GM23338 (cell line): ENCODE data around the gene SEMA5A. TPM values are rescaled to one million over a fixed set of nuclear protein-coding genes. Genes with fewer than 3 reads are reported as not detected.

ENCODE experiments used
- ATAC-seq: fragments of 200-7000 bp; cut with Tn5 transposase; 3 replicates; pipeline ENCODE4 v1.9.1; 2020
- DNase-seq: peaks from one replicate; pipeline ENCODE4 v3.0.0-alpha.2; 2015; ENCODE audit warnings: low spot score
- H2AFZ ChIP-seq: fragments of 200-600 bp; sonication (generic); 2 replicates; pipeline ENCODE4 v1.8.0; 2016; ENCODE audit warnings: antibody characterized with exemption, mild to moderate bottlenecking, moderate library complexity
- H3F3A ChIP-seq: fragments of 200-600 bp; sonication (generic); replicated peaks from 2 replicates; pipeline ENCODE4 v1.8.0; 2017; ENCODE audit warnings: antibody characterized with exemption, mixed run types, low read depth
- H3K27ac ChIP-seq: fragments of 200-600 bp; sonication (generic); 2 replicates; pipeline ENCODE4 v1.6.1; 2016; ENCODE audit warnings: low read depth
- H3K27me3 ChIP-seq: fragments of 200-600 bp; sonication (generic); 2 replicates; pipeline ENCODE4 v1.8.0; 2016; ENCODE audit warnings: mild to moderate bottlenecking, mixed run types, moderate library complexity; ENCODE audit not compliant: insufficient read depth
- H3K36me3 ChIP-seq: fragments of 200-600 bp; sonication (generic); 2 replicates; pipeline ENCODE4 v1.8.0; 2016; ENCODE audit warnings: mild to moderate bottlenecking; ENCODE audit not compliant: insufficient read depth
- H3K4me1 ChIP-seq: fragments of 200-600 bp; sonication (generic); 2 replicates; pipeline ENCODE4 v1.8.0; 2016; ENCODE audit warnings: mild to moderate bottlenecking, moderate library complexity; ENCODE audit not compliant: insufficient read depth
- H3K4me2 ChIP-seq: fragments of 200-600 bp; sonication (generic); 2 replicates; pipeline ENCODE4 v1.7.1; 2017; ENCODE audit warnings: mixed run types
- H3K4me3 ChIP-seq: fragments of 200-600 bp; sonication (generic); 2 replicates; pipeline ENCODE4 v1.6.1; 2016; ENCODE audit warnings: mixed run types
- H3K79me2 ChIP-seq: fragments of 200-600 bp; sonication (generic); replicated peaks from 2 replicates; pipeline ENCODE4 v1.8.0; 2017; ENCODE audit warnings: mild to moderate bottlenecking; ENCODE audit not compliant: insufficient read depth
- H3K9me2 ChIP-seq: fragments of 200-600 bp; sonication (generic); 2 replicates; pipeline ENCODE4 v1.8.0; 2017; ENCODE audit not compliant: insufficient read depth
- H4K20me1 ChIP-seq: fragments of 200-600 bp; sonication (generic); replicated peaks from 2 replicates; pipeline ENCODE4 v1.8.0; 2017; ENCODE audit warnings: mild to moderate bottlenecking; ENCODE audit not compliant: insufficient read depth
- H3K27ac Mint-ChIP-seq: 2 replicates; pipeline ENCODE4 v1.8.0; 2020; ENCODE audit warnings: inconsistent platforms, mild to moderate bottlenecking, moderate library complexity, mixed read lengths
- H3K27me3 Mint-ChIP-seq: 3 replicates; pipeline ENCODE4 v1.8.0; 2022; ENCODE audit warnings: low read depth, mild to moderate bottlenecking, moderate library complexity, mixed read lengths, inconsistent platforms; ENCODE audit not compliant: insufficient read depth, poor library complexity
- H3K36me3 Mint-ChIP-seq: 3 replicates; pipeline ENCODE4 v1.8.0; 2021; ENCODE audit warnings: low read depth, mild to moderate bottlenecking, inconsistent platforms, moderate library complexity, mixed read lengths
- H3K4me1 Mint-ChIP-seq: 3 replicates; pipeline ENCODE4 v1.8.0; 2020; ENCODE audit warnings: mild to moderate bottlenecking, inconsistent platforms, mixed read lengths
- H3K4me3 Mint-ChIP-seq: 3 replicates; pipeline ENCODE4 v1.8.0; 2021; ENCODE audit warnings: moderate library complexity, mild to moderate bottlenecking, inconsistent platforms, mixed read lengths
- H3K9me3 Mint-ChIP-seq: 3 replicates; pipeline ENCODE4 v1.8.0; 2020; ENCODE audit warnings: moderate library complexity, mild to moderate bottlenecking, inconsistent platforms, mixed read lengths
- CREB1 ChIP-seq: fragments of 250-450 bp; sonication (Bioruptor Pico); IDR thresholded peaks from 2 replicates; pipeline ENCODE4 v1.5.0; 2020; ENCODE audit warnings: low read depth, mild to moderate bottlenecking, moderate library complexity
- ETS1 ChIP-seq: IDR thresholded peaks from 2 replicates; pipeline ENCODE4 v1.6.1; 2016; ENCODE audit warnings: antibody characterized with exemption
- EZH2 ChIP-seq: fragments of 200-600 bp; sonication (generic); IDR thresholded peaks from one replicate; pipeline ENCODE4 v1.8.0; 2017; ENCODE audit warnings: antibody characterized with exemption, mild to moderate bottlenecking, low read depth; ENCODE audit not compliant: unreplicated experiment
- EZH2phosphoT487 ChIP-seq: fragments of 200-600 bp; sonication (generic); IDR thresholded peaks from one replicate; pipeline ENCODE4 v1.8.1; 2018; ENCODE audit warnings: antibody characterized with exemption; ENCODE audit not compliant: unreplicated experiment
- JUNB ChIP-seq: IDR thresholded peaks from one replicate; pipeline ENCODE4 v1.6.1; 2016; ENCODE audit warnings: antibody characterized with exemption; ENCODE audit not compliant: unreplicated experiment
- NANOG ChIP-seq: IDR thresholded peaks from 2 replicates; pipeline ENCODE4 v1.6.1; 2016; ENCODE audit warnings: antibody characterized with exemption, borderline replicate concordance
- POLR2AphosphoS5 ChIP-seq: IDR thresholded peaks from 2 replicates; pipeline ENCODE4 v1.6.1; 2016; ENCODE audit warnings: antibody characterized with exemption, low read depth
- REST ChIP-seq: IDR thresholded peaks from one replicate; pipeline ENCODE4 v1.6.1; 2018; ENCODE audit warnings: antibody characterized with exemption; ENCODE audit not compliant: unreplicated experiment
- STAT1 ChIP-seq: IDR thresholded peaks from one replicate; pipeline ENCODE4 v1.6.1; 2016; ENCODE audit warnings: antibody characterized with exemption; ENCODE audit not compliant: unreplicated experiment
- ZNF114 ChIP-seq: fragments of 250-450 bp; sonication (Bioruptor Pico); IDR thresholded peaks from 2 replicates; pipeline ENCODE4 v1.5.0; 2020; ENCODE audit warnings: mild to moderate bottlenecking, moderate library complexity
- ZNF331 ChIP-seq: fragments of 250-450 bp; sonication (Bioruptor Pico); IDR thresholded peaks from 2 replicates; pipeline ENCODE4 v1.5.0; 2020; ENCODE audit warnings: low read depth, mild to moderate bottlenecking, moderate library complexity
- ZNF462 ChIP-seq: fragments of 250-450 bp; sonication (Bioruptor Pico); IDR thresholded peaks from 2 replicates; pipeline ENCODE4 v1.5.0; 2020; ENCODE audit warnings: mild to moderate bottlenecking, moderate library complexity
- polyA plus RNA-seq: library from polyadenylated mRNA; unstranded; fragments of >200 nt; fragmentation: Nextera tagmentation; extraction: Ambion mirVana; gene quantifications from 2 replicates; pipeline ENCODE4 v1.2.1, GENCODE V29; 2016
- total RNA-seq: library from RNA; depleted of rRNA; stranded (reverse); fragments of >200 nt; shearing (Covaris generic); gene quantifications from 2 replicates; pipeline ENCODE4 v1.2.3, GENCODE V29; 2014
- TF ChIP-seq, protein P1 (sequence below), 2 experiments: fragments of 200-600 bp in 1 of 2; sonication (generic) in 1 of 2; conservative IDR thresholded peaks; 2 replicates each; pipeline versions ENCODE4 v1.5.1 to v1.6.1; 2016 to 2017; ENCODE audit warnings: antibody characterized with exemption in 2 of 2, low read depth in 2 of 2, mild to moderate bottlenecking in 2 of 2, moderate library complexity in 1 of 2

The SEMA5A gene
- total and polyA plus RNA-seq, 2 experiments from 2014 or later, result 2.1 to 8.1 TPM

- Histone ChIP-seq H3K4me1 (peaks cover 12% of the 10 kb centered on the region), H3K27ac (no peak overlapping the region)
Measured at GRCh38 chr5:9549941-9550340, 4.1 kb upstream of the SEMA5A start.

More at GRCh38 chr5:9549941-9550340, 4.1 kb upstream of the SEMA5A start:
- no peak overlapping the region for H3K4me3 Mint-ChIP-seq
- no peak overlapping the region for H3K4me2 ChIP-seq
- H3K79me2 ChIP-seq, result 0 out of 2 replicates have a peak, but pooled peaks cover 6% of the 10 kb centered on the region
- H3K27me3 ChIP-seq, result no peaks in the 10 kb centered on the region
- H3K9me3 Mint-ChIP-seq, result no peaks in the 10 kb centered on the region
- H3K4me1 Mint-ChIP-seq, result peaks cover 11% of the 10 kb centered on the region
- H2AFZ ChIP-seq, result no peak overlapping the region
- no peaks in the 10 kb centered on the region for H3K36me3 ChIP-seq
- no peaks in the 10 kb centered on the region for H3F3A ChIP-seq
- peaks cover 8% of the 10 kb centered on the region; the same call in 1 of the 2 replicates for H4K20me1 ChIP-seq
- H3K9me2 ChIP-seq, result no peaks in the 10 kb centered on the region
- DNase-seq, result no peak
- peaks cover 24% of the 10 kb centered on the region for H3K36me3 Mint-ChIP-seq
- ATAC-seq, result no peak
- TF ChIP-seq ETS1 (no peak), EZH2 (no peak), ZNF462 (CRISPR knock-in tag) (no peak), EZH2phosphoT487 (no peak), POLR2AphosphoS5 (no peak), ZNF114 (no peak), NANOG (no peak), ZNF331 (CRISPR knock-in tag) (no peak), REST (no peak), JUNB (no peak), STAT1 (no peak), CREB1 (CRISPR knock-in tag) (no peak)
- TF ChIP-seq, protein P1, sequence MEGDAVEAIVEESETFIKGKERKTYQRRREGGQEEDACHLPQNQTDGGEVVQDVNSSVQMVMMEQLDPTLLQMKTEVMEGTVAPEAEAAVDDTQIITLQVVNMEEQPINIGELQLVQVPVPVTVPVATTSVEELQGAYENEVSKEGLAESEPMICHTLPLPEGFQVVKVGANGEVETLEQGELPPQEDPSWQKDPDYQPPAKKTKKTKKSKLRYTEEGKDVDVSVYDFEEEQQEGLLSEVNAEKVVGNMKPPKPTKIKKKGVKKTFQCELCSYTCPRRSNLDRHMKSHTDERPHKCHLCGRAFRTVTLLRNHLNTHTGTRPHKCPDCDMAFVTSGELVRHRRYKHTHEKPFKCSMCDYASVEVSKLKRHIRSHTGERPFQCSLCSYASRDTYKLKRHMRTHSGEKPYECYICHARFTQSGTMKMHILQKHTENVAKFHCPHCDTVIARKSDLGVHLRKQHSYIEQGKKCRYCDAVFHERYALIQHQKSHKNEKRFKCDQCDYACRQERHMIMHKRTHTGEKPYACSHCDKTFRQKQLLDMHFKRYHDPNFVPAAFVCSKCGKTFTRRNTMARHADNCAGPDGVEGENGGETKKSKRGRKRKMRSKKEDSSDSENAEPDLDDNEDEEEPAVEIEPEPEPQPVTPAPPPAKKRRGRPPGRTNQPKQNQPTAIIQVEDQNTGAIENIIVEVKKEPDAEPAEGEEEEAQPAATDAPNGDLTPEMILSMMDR (conservative IDR thresholded peaks at IDR 0.05; ENCODE audit: low read depth in 2 of 2), result no peak
- H3K4me3 ChIP-seq, result no peak overlapping the region
- peaks cover 2% of the 10 kb centered on the region for H3K27me3 Mint-ChIP-seq
- H3K27ac Mint-ChIP-seq, result no peak overlapping the region
